Epithelial cell of proximal tubule (primary cell): ENCODE measurements around the gene LARGE1. TPM values are rescaled to one million over a fixed set of nuclear protein-coding genes. Genes with fewer than 3 reads are reported as not detected.
A peak's percentile ranks its signal among the peaks of the same experiment; 100 is the strongest.

Source experiments
- DNase-seq: peaks from one replicate; pipeline ENCODE4 v3.0.0-alpha.2; 2011; ENCODE audit warnings: low read depth
- H3K4me3 ChIP-seq: 2 replicates; pipeline ENCODE4 v1.5.1; 2011; ENCODE audit warnings: low read depth, mild to moderate bottlenecking, low read length
- total RNA-seq: library from RNA; depleted of rRNA; stranded (reverse); fragments of >200 nt; gene quantifications from 2 replicates; pipeline ENCODE4 v1.2.3, GENCODE V29; 2015
- TF ChIP-seq, protein P1 (sequence below): conservative IDR thresholded peaks from 2 replicates; pipeline ENCODE4 v1.5.1; 2012; ENCODE audit warnings: low read depth, mild to moderate bottlenecking, low read length

The LARGE1 gene
- total RNA-seq, 1 donor from 2014 or later = 18.3 TPM

DNA sequence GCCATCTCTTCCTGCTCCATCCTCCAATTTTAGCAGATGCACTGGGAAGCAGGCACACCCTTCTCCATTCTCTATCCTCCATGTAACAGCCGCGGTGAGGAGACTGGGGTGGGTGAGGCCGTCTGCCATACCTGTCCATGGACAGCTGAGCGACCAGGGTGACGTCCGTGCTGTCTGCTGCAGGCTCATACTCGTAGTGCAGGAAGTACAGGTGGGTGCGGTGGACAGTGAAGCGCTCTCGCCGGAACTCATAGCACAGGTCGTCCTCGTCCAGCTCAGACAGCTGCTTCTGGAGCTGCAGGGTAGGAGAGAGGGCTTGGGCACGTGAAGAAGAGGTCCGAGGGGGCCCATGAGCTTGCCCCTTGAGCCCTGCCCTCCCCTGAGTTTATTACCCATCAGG, 604.3 kb downstream of the LARGE1 start:
- no peak overlapping the region for H3K4me3 ChIP-seq
- no peak for DNase-seq
- TF ChIP-seq, protein P1, sequence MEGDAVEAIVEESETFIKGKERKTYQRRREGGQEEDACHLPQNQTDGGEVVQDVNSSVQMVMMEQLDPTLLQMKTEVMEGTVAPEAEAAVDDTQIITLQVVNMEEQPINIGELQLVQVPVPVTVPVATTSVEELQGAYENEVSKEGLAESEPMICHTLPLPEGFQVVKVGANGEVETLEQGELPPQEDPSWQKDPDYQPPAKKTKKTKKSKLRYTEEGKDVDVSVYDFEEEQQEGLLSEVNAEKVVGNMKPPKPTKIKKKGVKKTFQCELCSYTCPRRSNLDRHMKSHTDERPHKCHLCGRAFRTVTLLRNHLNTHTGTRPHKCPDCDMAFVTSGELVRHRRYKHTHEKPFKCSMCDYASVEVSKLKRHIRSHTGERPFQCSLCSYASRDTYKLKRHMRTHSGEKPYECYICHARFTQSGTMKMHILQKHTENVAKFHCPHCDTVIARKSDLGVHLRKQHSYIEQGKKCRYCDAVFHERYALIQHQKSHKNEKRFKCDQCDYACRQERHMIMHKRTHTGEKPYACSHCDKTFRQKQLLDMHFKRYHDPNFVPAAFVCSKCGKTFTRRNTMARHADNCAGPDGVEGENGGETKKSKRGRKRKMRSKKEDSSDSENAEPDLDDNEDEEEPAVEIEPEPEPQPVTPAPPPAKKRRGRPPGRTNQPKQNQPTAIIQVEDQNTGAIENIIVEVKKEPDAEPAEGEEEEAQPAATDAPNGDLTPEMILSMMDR = no peak

DNA sequence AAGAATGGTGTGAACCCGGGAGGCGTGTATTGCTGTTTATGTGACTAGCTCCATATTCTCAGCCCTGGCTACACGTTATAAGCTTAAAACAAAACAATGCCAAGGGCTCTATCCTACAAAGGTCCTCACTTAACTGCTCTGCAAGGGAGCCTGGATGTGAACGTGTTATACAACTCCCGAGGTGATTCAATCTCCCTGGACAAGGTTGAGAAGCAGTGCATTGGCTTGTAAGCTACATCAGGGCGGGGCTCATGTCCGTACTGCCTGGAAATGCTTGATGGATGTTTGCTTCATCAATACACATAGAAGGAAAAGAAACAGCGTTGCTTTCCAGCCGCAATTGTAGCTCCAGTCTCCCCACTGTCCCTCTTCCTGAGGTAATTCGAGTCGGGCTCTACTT, 605.2 kb downstream of the LARGE1 start:
- TF ChIP-seq, protein P1 = no peak
- DNase-seq = no peak
- no peak overlapping the region for H3K4me3 ChIP-seq

DNA sequence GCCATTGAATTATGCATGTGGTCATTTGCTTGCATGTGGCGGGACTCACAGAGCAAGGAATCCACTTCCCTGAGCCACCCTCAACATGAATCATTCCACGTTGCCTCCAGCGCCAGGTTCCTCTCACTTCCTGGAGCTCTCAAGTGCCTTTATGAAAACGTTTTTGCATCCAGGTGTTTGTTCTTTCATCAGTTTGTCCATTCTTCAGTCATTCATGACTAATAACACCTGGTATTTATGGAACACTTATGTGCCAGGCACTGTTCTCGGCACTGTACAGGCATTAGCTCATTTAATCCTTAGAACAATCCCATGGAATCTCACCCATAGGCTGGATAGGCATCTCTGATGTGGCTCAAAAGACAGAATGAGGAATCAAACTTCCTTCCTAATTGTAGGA, 606.0 kb downstream of the LARGE1 start:
- TF ChIP-seq, protein P1 = no peak
- DNase-seq = no peak
- no peak overlapping the region for H3K4me3 ChIP-seq

DNA sequence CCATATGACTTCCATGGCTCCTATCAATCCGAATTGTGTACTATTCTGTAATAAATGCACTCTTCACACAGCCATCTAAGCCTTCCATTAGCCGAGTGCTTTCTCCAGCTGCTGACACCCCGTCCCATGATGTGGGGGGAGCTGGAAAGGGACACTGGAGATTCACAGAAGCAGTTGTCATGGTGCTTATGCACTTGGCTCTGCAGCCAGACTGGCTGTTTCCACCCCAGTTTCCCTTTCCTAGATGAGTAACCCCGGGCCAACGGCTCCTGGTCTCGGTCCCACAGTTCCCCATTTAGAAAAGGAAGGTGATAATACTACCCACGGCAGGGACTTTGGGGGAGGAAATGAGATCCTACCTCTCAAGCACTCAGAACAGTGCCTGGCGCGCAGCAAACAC, 617.2 kb downstream of the LARGE1 start:
- no peak for DNase-seq
- TF ChIP-seq, protein P1 = no peak
- H3K4me3 ChIP-seq = no peak overlapping the region

DNA sequence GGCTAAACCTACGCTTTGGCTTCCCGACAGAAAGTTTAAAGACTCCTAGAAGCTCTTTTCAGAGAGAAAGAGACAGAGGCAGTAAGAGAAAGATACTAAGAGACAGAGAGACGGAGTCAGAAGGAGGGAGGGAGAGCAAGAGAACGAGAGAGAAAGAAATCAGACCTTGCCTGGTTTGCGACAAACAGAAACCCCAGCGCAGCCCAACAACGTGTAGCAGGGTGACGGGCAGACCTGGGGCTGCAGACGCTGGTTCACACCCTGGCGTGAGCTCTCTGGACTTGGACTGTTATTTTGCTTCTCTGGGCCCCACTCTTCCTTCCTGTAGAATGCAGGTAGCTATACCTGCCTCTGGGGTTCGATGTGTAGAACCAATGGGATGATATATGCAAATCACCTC, 617.7 kb downstream of the LARGE1 start:
- TF ChIP-seq, protein P1 = no peak
- peak overlapping the region; percentile 25 for H3K4me3 ChIP-seq
- DNase-seq = no peak

- TF ChIP-seq, protein P1 = peak; percentile 99
- H3K4me3 ChIP-seq = peak overlapping the region; percentile 25
- no peak for DNase-seq
Observed at GRCh38 chr22:33302049-33302545, 618.2 kb downstream of the LARGE1 start.

DNA sequence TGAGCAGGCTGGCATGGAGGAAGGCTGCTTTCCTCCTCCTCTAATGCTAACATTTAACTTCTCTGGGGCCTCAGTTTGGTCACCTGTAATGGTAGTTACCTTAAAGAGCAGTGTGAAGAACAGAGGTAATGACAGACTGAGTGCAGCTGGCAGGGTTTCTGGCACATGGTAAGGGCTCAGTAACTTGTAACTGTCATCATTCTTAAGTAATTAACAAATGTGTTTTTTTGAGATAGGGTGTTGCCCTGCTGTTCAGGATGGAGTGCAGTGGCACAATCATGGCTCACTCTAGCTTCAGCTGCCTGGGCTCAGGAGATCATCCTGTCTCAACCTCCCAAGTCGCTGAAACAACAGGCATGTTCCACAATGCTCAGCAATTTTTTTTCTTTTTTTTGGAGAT, 620.1 kb downstream of the LARGE1 start:
- no peak for DNase-seq
- TF ChIP-seq, protein P1 = no peak
- H3K4me3 ChIP-seq = peak overlapping the region; percentile 5
